Epithelial cell of prostate (primary cell): Measurements from ENCODE around the gene ACE.
"Not testable (repeated sequence)": the region's sequence is repeated elsewhere in the genome, so short reads cannot be mapped to it uniquely, and the experiment has no call there.

Source experiments
- DNase-seq: peaks from one replicate; pipeline ENCODE4 v3.0.0-alpha.2; 2011; ENCODE audit warnings: low read depth, low spot score
- H3K27ac ChIP-seq: fragments of 450-650 bp; 2 replicates; pipeline ENCODE4 v1.5.1; 2017; ENCODE audit warnings: mild to moderate bottlenecking

Gene ACE

DNA sequence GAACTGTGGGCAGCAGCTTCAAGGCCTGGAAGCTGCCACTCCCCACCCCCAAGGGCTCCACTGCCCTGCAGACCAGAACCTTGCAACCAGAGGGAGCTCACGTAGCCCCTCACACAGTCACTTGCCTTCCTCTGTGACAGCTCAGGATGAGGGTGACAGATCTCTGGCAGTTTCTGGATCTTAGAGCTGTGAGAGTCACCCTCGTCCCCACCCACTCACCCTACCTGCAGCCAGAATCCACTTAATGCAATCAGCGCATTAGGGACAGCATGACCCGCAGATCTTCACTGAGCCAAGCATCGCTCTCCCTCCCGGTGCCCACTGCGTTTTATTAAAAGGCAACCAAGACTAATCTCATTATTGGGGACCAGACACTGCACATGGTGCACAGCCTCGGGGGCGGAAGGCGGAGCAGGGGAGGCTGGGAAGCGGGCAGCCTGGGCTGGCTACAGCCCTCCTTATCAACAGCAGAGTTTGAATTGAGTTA, 34.3 kb upstream of the ACE start:
- H3K27ac ChIP-seq: no peak overlapping the region
- no peak for DNase-seq

DNA sequence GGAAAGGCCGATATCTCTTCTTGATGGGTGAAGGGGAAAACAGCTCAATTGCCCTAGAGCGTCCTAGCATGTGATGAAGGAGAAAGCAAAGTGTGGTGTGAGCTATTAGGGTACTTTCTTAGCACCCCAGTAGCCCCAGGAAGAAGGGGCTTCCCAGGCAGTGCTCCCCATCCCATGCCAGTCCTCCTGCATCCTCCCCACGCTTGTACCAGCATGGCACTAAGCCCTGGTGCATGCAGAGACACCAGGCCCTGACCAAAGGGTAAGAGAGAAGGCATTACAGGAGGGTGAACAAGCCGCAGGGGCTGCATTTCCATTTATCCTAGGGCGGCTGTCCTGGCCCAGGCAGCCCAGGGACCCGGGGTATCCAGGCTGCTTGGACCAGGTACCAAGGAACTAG, 33.8 kb upstream of the ACE start:
- no peak overlapping the region for H3K27ac ChIP-seq
- DNase-seq: no peak

DNA sequence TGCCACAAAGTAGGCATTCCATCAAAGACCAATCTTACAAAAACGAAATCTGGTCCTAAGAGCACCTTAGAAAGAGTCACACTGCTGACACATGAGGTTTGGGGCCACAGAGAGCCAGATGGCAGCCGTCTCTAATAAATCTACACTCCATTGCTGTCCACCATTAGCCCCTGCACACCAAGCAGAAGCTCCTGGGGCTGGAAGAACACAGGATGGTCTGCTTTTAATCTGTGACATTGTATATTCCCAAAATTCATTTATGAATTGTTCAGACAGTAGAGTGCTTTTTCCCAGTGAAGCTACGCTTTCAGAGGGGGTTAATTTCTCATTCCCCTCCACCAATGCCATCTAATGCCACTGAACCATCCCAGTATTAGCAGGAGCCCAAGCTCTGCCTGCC, 32.4 kb upstream of the ACE start:
- H3K27ac ChIP-seq: no peak overlapping the region

DNA sequence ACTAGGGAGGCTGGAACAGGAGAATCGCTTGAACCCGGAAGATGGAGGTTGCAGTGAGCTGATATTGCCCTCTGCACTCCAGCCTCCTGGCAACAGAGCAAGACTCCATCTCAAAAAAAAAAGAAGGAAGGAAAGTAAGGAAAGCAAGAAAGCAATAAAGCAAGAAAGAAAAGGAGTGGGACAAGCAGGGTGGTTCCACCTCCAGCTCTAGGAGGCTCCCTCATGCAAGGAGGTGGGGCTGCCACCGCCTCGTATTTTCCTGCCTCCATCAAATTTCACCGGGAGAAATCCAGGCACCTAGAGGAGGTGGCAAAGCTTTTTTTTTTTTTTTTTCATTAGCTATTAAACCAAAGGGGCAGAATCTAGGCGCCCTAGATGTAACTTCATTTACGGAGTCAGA, 31.8 kb upstream of the ACE start:
- no peak for DNase-seq

More for the DNA sequence above, 32.4 kb upstream of the ACE start:
- no peak for DNase-seq

DNA sequence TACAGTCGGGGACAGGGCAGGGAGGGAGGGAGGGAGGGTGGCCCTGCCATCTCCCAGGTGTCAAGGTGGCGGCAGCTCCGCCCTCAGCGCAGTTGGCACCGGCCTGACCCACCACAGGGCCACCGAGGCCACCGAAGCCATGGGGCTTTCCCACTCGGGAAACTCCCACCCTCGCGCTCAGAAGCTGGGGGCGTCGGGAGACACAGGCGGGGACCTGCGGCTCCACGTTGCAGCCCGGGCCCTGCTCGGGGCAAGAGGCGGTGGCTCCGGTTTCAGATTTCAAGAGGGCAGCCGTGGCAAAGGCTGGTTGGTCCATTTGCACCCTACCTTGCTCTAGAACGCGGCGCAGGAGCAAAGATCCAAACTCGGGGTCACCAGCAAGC, 31.3 kb upstream of the ACE start:
- DNase-seq: no peak

More for the DNA sequence above, 31.8 kb upstream of the ACE start:
- no peak overlapping the region for H3K27ac ChIP-seq

DNA sequence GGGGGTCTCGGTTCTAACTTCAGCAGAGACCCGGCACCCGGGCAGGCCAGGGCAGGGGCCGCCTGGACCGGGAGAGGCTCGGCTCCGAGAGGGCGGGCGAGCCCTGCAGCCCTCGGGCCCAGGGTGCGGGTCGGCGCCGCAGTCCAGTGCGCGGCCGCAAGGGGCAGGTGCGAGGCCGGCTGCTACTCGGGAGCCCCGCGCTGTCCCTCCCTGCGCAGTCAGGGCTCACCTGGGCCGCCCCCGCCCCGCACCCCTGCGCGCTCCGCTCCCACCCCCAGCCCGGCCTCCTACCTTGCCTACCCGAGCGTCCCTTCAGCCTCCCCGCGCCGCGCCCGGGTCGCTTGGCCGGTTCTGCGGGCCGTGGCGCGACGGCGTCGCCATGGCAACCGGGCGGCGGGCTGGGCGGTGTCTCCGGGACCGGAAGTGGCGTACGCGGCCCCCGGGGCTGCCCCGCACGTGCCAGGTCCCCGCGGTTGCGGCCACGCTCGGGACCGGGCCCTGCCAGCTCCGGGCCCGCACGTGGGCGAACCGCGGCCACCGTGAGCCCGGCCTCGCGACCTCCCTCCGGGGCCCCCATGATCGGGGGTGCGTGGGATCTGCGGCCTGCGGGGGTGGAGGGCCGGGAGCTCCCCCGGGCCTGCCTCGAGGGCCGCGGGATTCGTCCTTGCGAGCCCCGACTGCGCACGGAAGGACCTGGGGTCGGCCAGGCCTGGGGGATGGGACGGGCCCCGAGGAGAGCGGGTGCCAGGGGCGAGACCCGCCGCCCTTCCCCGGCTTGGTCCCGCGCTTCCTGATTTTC, 30.7 kb upstream of the ACE start, which contains the start of gene CYB561:
Gene CYB561 (minus strand): TSS at position 353 of the 799 bp plus-strand sequence. CDS start 8,759 bp downstream, outside the sequence.
- peak within 1 kb of the TSS; percentile 72 for H3K27ac ChIP-seq
- no peak for DNase-seq

More for the DNA sequence above, 31.3 kb upstream of the ACE start:
- peak overlapping the region; percentile 72 for H3K27ac ChIP-seq

DNA sequence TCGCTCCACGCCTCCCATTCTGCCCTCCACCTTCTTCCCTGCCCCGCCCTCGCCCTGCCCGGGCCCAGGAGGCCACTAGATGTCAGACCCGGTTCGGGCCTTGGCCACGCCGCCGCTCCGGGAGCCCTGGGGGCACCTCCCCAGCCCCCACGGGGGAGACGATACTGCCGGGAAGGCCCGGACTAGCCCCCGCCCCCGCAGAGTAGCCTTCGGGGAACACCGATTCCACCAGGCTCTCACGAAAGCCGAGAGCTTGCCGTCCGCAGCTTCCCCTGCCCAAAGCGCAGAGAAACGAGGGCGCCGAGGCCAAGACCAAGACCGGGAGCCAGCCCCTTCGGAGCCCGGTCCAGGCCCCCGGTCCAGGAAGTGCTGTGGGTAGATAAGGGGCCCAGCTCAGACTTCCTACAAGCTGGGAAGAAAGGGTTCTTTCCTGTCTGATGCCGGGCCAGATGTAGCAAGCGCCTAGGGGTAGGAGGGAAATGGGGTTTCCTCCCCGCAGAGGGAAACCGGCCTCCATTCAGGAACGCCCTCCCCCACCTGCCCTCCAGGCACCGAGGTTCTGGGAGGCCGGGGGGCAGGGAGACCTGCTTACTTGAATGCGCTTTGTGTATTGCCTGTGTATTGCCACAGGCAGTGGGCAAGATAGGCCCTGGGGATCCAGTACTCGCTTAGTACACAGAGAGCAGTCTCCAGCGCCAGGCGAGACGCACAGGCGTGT, 29.9 kb upstream of the ACE start:
- peak overlapping the region; percentile 72 for H3K27ac ChIP-seq
- DNase-seq: no peak

DNA sequence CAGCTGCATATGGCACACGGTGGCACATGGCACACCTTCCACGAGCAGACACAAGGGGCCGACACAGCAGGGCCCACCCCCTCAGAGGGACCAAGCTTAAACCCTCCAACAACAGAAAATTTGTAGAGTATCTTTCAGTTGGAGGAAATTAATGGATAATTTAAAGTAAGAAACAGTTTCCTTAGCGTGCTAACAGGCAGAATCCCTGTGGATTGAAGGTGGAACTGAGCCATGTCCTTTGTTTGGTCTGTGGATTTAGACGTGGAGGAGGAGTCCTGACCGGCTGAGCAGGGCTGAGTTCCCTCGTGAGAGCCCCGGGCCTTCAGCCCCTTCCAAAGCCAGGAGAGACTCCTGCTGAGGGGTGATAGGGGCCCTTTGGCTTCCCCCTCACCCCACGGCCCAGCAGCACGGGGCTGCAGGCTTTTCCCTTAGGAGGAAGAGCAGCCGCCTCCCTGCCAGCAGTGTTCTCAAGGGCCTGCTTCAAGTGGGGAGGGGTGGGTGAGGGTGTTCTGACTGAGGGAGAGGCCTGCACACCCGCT, 29.3 kb upstream of the ACE start:
- peak overlapping the region; percentile 72 for H3K27ac ChIP-seq
- no peak for DNase-seq

DNA sequence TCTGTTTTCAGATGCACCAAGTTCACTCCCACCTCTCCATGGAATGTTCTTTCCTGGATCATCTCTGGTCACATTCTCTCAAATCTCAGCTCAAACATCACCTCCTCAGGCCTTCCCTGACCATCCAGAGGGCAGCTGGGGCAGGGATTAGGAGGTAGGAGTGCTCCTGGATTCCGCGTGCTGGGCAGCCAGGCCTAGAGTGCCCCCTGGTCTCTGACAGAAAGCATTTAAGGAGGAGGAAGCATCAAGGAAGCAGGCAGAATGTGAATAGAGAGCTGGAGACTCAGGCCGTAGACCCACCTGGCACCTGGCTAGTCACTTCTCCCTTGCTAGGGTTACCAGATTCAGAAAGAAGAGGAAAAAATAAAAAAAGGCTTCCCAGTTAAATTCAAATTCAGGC, 28.2 kb upstream of the ACE start:
- H3K27ac ChIP-seq: no peak overlapping the region
- no peak for DNase-seq

DNA sequence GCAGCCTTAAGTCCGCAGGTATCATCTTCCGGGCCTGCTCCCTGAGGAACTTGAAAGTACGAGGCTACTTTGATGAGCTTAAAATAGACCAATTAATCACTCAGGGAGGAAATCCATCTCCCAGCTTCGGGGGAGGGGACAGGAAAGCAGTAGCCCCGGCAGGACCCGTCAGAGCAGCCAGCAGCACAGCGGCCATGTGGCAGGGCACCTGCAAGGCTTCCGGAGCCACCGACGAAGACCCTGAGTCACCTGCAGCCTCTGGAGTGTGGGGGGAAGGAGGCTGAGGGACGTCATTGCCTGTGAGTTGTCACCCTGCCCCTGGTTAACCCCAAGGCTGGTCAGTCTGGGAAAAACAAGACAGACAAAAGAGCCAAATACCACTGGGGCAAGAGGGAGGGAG, 26.3 kb upstream of the ACE start:
- no peak overlapping the region for H3K27ac ChIP-seq
- no peak for DNase-seq

DNA sequence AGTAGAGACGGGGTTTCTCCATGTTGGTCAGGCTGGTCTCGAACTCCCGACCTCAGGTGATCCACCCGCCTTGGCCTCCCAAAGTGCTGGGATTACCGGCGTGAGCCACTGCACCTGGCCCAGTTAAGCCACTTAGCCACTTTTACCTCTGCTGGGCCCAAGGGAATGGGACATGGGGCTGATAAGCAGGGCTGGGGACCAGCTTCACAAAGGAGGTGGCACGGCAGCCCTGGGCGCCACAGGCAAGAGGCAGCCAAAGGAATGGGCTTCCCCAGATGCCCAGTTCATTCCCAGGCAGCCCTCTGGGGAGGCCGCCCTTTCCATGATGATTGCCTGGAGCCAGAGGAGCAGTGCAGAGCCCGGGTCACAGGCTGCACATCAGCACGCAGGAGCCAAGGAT, 25.7 kb upstream of the ACE start:
- no peak for DNase-seq
- H3K27ac ChIP-seq: no peak overlapping the region

DNA sequence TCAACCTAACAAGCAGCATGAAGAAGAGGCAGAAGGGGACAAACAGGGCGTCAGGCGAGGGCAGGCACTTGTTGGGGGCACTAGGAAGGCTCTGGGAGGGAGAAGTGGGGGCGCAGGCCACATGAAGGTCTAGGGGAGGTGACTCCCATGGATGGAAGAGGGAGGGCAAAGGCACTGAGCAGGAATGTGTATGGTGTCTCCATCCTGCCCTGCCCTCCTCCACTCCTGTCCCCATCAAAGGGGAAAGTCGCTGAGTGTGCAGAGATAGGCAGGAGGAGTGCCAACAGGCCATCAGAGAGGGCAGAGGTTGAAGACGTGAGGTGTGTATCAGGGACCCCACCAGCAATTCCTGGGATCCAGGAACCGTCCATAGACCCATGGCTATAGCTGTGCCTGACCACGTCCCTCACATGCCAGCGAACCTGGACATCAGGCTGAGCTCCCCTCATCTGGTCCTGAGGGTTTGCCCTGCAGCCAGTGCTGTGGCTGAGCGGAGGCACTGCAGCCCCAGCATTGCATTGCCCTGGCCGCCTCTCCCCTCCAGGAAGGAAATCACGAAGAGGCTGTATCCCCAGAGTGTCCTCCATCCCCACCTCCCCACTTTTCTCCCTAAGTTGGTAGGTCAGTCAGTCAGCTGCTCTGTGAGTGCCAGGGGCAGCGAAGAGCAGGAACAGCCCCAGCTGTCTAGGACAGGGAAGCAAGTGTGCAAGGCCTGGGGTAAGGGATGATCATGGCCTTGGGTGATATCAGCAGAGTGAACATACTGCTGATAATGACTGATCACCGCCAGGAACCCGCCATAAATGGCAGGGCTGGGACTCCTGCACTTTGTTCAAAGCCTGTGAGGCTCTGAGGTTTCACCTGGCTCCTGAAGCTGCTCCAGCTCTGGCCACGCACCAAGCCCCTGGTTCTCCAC, 24.6 kb upstream of the ACE start:
- H3K27ac ChIP-seq: no peak overlapping the region
- no peak for DNase-seq

DNA sequence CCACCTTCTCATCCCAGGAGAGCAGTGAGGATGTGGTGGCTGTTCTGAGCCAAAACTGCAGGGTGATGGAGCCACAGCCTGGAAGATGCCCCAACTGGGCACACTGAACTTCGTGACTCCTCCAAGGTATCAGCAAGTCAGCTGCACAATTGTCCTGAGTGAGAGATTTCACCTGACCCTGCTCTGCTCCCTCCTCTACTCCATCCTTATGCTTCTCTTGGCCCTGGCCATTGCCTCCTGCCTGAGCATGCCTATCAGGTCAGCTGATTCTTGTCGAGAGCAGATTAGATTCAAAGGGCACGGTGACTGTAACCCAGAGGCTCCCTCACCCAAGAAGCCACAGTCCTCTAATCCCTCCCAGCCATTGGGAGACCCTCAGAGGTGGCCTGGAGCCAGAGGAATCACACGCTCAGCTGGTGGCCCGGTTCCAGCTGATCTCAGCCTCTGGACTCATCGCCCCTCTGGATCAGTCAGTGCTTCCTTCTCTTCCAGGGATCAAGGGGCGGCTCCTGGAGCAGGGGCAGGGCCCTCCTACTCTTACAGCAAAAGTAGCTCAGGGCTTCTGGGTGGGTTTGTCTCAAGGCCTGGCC, 23.8 kb upstream of the ACE start:
- no peak overlapping the region for H3K27ac ChIP-seq
- DNase-seq: no peak

DNA sequence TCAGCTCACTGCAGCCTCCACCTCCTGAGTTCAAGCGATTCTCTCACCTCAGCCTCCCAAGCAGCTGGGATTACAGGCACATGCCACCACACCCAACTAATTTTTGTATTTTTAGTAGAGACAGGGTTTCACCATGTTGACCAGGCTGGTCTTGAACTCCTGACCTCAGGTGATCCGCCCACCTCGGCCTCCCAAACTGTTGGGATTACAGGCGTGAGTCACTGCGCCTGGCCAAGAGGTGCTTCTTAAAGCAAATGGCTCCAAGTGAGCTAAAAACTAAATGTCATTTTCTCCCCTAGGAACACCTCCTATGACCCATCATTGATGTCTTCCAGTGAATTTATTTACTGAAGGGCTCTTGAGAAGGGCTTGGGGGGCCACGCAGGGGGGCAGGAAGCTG, 22.5 kb upstream of the ACE start:
- not testable (repeated sequence) for DNase-seq

DNA sequence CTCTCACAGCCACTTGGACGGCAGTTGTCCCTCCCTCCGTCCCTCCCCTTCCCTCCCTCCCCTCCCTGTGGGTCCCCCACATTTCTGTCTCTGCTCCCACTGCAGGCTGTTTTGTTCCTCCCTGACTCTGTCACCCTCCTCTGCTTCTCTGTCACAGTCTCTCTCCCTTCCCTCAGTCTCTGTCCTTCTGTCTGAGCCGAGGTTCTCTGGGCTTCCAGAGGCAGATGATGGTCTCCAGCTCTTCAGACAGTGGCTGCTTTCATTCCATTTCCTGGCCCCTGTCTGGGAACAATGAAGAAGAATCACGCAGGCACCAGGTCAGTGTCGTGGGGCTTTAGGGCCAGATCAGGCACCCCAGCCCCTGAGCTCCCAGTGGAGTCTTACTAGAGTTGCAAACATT, 21.9 kb upstream of the ACE start:
- H3K27ac ChIP-seq: no peak overlapping the region
- no peak for DNase-seq

More for the DNA sequence above, 22.5 kb upstream of the ACE start:
- not testable (repeated sequence) for H3K27ac ChIP-seq

DNA sequence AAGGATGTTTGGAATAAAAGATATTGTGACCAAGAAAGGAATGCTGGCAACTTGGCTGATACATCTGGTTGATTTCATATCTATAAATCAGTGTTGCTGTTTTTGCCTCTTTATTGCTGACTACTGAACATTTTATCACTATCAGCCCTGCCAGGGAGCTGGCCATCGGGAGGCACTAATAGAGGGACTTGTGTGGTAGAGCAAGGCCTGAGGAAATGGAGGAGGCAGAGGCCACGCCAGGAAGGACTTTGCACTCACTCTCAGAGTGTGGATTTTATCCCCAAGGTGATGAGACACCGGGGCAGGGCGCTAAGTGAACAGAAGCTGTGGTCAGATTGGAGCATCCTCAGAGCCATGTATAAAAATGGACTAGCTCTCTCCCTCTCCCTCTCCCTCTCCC, 21.4 kb upstream of the ACE start:
- no peak overlapping the region for H3K27ac ChIP-seq
- no peak for DNase-seq

DNA sequence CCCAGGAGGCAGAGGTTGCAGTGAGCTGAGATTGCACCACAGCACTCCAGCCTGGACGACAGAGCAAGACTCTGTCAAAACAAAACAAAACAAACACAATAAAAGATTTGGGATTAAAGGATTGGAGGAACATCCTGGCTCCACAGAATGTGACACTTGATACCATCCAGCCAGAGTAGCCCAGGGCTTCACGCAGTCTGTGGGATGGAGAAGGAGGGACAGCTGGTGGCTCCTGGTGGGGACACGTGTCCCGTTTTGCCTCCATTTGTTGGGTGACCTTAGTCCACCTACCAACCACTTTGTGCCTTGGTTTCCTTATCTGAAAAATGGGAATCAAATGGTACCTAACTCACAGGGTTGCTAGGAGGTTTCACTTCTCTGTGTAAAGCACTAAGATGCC, 18.4 kb upstream of the ACE start:
- H3K27ac ChIP-seq: no peak overlapping the region
- DNase-seq: no peak

DNA sequence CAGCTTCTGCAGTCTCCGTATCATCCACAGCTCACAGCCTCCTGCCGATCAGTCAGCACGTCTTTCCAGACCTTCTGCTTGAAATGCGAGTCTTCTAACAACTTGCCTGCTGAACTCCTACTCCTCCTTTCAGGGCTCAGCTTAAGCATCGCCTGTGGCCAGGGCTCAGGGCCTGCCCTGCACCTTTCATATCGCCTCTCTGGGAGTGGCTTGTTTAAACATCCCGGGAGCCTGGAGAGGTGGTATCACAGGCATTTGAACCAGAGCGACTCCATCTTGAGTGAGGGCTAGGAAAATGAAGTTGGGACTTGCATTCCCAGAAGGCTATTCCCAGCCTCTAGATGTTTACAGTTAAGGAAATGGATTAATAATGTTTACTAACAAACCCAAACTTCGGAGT, 16.8 kb upstream of the ACE start:
- DNase-seq: no peak
- H3K27ac ChIP-seq: no peak overlapping the region

DNA sequence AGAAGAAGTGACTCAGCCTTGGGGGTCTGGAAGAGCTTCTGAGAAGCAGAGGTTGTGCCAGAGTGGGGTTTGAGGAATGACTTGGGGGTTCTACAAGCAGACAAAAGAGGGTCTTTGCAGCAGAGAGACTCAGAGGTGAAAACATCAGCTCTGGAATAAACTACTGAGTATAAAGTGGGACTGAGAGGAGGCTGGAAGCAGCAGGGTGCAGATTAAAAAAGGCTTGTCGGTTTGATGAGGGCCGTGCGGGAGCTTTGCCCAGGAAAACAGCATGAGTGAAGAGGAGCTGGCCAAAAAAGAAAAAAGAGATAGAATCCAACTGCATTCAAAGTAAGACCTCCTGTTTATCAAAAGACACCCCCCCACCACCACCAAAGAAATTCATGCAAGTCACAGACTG, 13.1 kb upstream of the ACE start:
- H3K27ac ChIP-seq: no peak overlapping the region
- no peak for DNase-seq

DNA sequence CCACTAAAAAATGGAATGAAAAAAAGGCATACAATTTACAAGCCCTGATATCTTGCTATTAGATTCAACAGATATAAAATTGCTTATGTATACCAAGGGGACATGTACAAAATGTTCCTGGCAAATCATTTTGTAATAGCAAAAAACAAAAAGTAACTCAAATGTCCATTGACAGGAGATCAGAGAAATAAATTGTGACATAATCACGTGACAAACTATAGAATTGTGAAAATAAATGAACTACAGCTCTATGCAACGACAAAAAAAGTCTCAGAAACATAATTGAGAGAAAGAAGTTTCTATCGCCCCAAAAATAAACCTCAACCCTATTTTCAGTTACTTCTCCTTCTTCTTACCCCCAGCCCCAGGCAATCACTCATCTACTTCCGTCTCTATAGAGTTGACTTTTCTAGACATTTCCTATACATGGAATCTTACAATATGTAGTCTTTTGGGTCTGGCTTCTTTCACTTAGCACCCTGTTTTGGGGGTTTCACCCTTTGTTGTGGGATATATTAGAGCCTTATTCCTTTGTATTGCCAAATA, 12.1 kb upstream of the ACE start:
- H3K27ac ChIP-seq: no peak overlapping the region
- no peak for DNase-seq
